Measurements from ENCODE around the gene CNTNAP2.

Gene CNTNAP2

GRCh38 chr7:146285418-146285817 is 168.8 kb downstream of the CNTNAP2 start:
- no peak for DNase-seq (ENCODE audit: low read depth in 4 of 4, low spot score in 1 of 4)

GRCh38 chr7:146290746-146291145 is 174.1 kb downstream of the CNTNAP2 start:
- DNase-seq (ENCODE audit: low read depth in 4 of 4, low spot score in 1 of 4) = no peak

- DNase-seq (ENCODE audit: low read depth in 4 of 4, low spot score in 1 of 4) = no peak
Observed at GRCh38 chr7:146291900-146292299, 175.3 kb downstream of the CNTNAP2 start.

- DNase-seq (ENCODE audit: low read depth in 4 of 4, low spot score in 1 of 4) = no peak
Observed at GRCh38 chr7:146296028-146296427, 179.4 kb downstream of the CNTNAP2 start.

- DNase-seq (ENCODE audit: low read depth in 4 of 4, low spot score in 1 of 4) = no peak
Observed at GRCh38 chr7:146314962-146315361, 198.4 kb downstream of the CNTNAP2 start.

GRCh38 chr7:146319629-146320028 is 203.0 kb downstream of the CNTNAP2 start:
- DNase-seq (ENCODE audit: low read depth in 4 of 4, low spot score in 1 of 4) = no peak

- DNase-seq (ENCODE audit: low read depth in 4 of 4, low spot score in 1 of 4) = no peak
Observed at GRCh38 chr7:146321301-146321700, 204.7 kb downstream of the CNTNAP2 start.

- no peak for DNase-seq (ENCODE audit: low read depth in 4 of 4, low spot score in 1 of 4)
Observed at GRCh38 chr7:146331369-146331768, 214.8 kb downstream of the CNTNAP2 start.

GRCh38 chr7:146345251-146345650 is 228.7 kb downstream of the CNTNAP2 start:
- DNase-seq (ENCODE audit: low read depth in 4 of 4, low spot score in 1 of 4) = no peak

GRCh38 chr7:146346096-146346495 is 229.5 kb downstream of the CNTNAP2 start:
- DNase-seq (ENCODE audit: low read depth in 4 of 4, low spot score in 1 of 4) = no peak

GRCh38 chr7:146355216-146355615 is 238.6 kb downstream of the CNTNAP2 start:
- no peak for DNase-seq (ENCODE audit: low read depth in 4 of 4, low spot score in 1 of 4)

- no peak for DNase-seq (ENCODE audit: low read depth in 4 of 4, low spot score in 1 of 4)
Observed at GRCh38 chr7:146359176-146359575, 242.6 kb downstream of the CNTNAP2 start.

GRCh38 chr7:146366938-146367337 is 250.3 kb downstream of the CNTNAP2 start:
- no peak for DNase-seq (ENCODE audit: low read depth in 4 of 4, low spot score in 1 of 4)

GRCh38 chr7:146370171-146370570 is 253.6 kb downstream of the CNTNAP2 start:
- DNase-seq (ENCODE audit: low read depth in 4 of 4, low spot score in 1 of 4) = no peak

- DNase-seq (ENCODE audit: low read depth in 4 of 4, low spot score in 1 of 4) = no peak
Observed at GRCh38 chr7:146375170-146375569, 258.6 kb downstream of the CNTNAP2 start.

- DNase-seq (ENCODE audit: low read depth in 4 of 4, low spot score in 1 of 4) = no peak
Observed at GRCh38 chr7:146378196-146378595, 261.6 kb downstream of the CNTNAP2 start.

- DNase-seq (ENCODE audit: low read depth in 4 of 4, low spot score in 1 of 4) = no peak
Observed at GRCh38 chr7:146387140-146387539, 270.5 kb downstream of the CNTNAP2 start.

GRCh38 chr7:146388928-146389327 is 272.3 kb downstream of the CNTNAP2 start:
- DNase-seq (ENCODE audit: low read depth in 4 of 4, low spot score in 1 of 4) = no peak

GRCh38 chr7:146393346-146393745 is 276.7 kb downstream of the CNTNAP2 start:
- no peak for DNase-seq (ENCODE audit: low read depth in 4 of 4, low spot score in 1 of 4)

- DNase-seq (ENCODE audit: low read depth in 4 of 4, low spot score in 1 of 4) = no peak
Observed at GRCh38 chr7:146397141-146397540, 280.5 kb downstream of the CNTNAP2 start.

GRCh38 chr7:146401939-146402338 is 285.3 kb downstream of the CNTNAP2 start:
- DNase-seq (ENCODE audit: low read depth in 4 of 4, low spot score in 1 of 4) = no peak

GRCh38 chr7:146405737-146406136 is 289.1 kb downstream of the CNTNAP2 start:
- DNase-seq (ENCODE audit: low read depth in 4 of 4, low spot score in 1 of 4) = no peak

GRCh38 chr7:146411975-146412374 is 295.4 kb downstream of the CNTNAP2 start:
- DNase-seq (ENCODE audit: low read depth in 4 of 4, low spot score in 1 of 4) = no peak

- no peak for DNase-seq (ENCODE audit: low read depth in 4 of 4, low spot score in 1 of 4)
Observed at GRCh38 chr7:146412781-146413180, 296.2 kb downstream of the CNTNAP2 start.

Measured in stimulated activated CD4-positive, alpha-beta T cell treated with anti-CD3 and anti-CD28 coated beads, Interleukin-1b, Interleukin-23, amount 100 ng/mL, for 24 hours (primary cell).